ENCODE data around the gene SLC7A14. TPM values are rescaled to one million over a fixed set of nuclear protein-coding genes. Genes with fewer than 3 reads are reported as not detected.

The SLC7A14 gene
- total RNA-seq, 4 donors from 2014 or later = 0.44 TPM; not detected in 3

DNA sequence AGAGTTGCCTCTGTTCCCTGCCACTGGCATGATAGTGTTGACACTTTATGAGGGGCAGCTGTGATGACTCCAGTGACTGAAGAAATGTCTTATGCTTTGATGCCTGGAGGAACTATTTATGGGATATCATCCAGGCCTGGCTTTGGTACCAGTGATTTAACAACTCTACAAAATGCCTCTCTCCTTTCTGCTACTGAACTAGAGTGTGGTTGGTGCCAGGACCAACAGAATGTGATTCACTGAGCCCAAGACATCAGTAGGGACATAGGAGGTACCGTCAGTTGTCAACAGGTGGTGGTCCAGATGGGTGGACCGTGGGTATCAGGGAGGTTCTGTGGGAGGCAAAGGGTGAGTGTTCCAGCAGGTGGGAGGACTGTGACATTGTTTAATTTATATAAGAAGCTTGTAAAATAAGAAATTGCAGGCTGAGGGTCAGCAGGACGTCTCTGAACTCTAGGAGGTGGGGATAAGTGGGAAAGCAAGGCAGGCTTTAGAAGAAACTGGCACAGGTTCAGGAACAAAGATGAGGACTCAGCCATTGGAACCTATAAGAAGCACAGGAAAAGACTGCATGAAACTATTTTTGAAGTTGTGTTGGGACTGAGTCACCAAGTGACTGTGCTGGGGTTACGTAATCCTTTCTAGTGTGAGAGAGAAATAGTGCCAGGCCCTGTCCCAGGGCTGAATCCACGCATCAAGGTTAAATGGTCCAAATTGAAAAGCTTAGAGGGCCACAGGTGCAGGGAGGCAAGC lies 28.5 kb upstream of the SLC7A14 start:
- Histone ChIP-seq H3K9me3 (peaks cover 0 to 14% (median 2%) of the 10 kb centered on the region in 4 donors), H3K4me1 (no peaks in the 10 kb centered on the region), H3K27ac (no peak overlapping the region), H3K36me3 (no peaks in the 10 kb centered on the region), H3K27me3 (no peaks in the 10 kb centered on the region), H3K4me3 (no peak overlapping the region)
- 63 to 65% methylated on average over 5 of the region's 5 CpGs for WGBS, 2 donors
- no peak for TF ChIP-seq EP300 (IDR thresholded peaks at IDR 0.05)
- no peak for TF ChIP-seq POLR2A (IDR thresholded peaks at IDR 0.05)
- TF ChIP-seq, protein P1, sequence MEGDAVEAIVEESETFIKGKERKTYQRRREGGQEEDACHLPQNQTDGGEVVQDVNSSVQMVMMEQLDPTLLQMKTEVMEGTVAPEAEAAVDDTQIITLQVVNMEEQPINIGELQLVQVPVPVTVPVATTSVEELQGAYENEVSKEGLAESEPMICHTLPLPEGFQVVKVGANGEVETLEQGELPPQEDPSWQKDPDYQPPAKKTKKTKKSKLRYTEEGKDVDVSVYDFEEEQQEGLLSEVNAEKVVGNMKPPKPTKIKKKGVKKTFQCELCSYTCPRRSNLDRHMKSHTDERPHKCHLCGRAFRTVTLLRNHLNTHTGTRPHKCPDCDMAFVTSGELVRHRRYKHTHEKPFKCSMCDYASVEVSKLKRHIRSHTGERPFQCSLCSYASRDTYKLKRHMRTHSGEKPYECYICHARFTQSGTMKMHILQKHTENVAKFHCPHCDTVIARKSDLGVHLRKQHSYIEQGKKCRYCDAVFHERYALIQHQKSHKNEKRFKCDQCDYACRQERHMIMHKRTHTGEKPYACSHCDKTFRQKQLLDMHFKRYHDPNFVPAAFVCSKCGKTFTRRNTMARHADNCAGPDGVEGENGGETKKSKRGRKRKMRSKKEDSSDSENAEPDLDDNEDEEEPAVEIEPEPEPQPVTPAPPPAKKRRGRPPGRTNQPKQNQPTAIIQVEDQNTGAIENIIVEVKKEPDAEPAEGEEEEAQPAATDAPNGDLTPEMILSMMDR (IDR thresholded peaks at IDR 0.05) = no peak
- peak in 1 of 2 donors; percentile 32 for DNase-seq (ENCODE audit: low spot score in 2 of 2)

DNA sequence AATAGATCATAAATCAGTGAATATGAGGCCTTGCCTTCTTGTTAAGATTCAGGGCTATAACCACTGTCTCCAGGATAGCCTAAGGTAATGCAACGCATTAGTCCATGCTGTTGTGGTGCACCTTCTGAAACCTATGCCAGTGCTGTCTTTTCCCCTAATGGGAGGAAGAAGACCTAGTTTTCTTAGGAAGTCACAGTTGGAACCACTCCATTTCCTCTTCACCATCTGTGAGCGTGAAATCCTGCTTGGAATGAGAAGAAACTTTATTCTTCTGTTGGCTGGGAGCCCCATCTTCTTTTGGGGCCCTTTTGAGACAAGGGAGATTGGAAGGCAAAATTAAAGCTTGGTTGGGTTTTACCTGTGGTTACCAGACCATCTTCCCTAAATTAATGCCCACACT lies 25.9 kb upstream of the SLC7A14 start:
- Histone ChIP-seq H3K4me3 (no peak overlapping the region), H3K27me3 (no peaks in the 10 kb centered on the region), H3K36me3 (no peaks in the 10 kb centered on the region), H3K4me1 (no peaks in the 10 kb centered on the region), H3K27ac (no peak overlapping the region), H3K9me3 (peaks cover 0 to 9% (median 2%) of the 10 kb centered on the region in 4 donors)
- DNase-seq (ENCODE audit: low spot score in 2 of 2) = no peak
- no peak for TF ChIP-seq EP300 (IDR thresholded peaks at IDR 0.05)
- TF ChIP-seq, protein P1 (IDR thresholded peaks at IDR 0.05) = no peak
- TF ChIP-seq POLR2A (IDR thresholded peaks at IDR 0.05) = no peak
- WGBS, 2 donors = 83 to 91% methylated on average over 2 of the region's 2 CpGs

DNA sequence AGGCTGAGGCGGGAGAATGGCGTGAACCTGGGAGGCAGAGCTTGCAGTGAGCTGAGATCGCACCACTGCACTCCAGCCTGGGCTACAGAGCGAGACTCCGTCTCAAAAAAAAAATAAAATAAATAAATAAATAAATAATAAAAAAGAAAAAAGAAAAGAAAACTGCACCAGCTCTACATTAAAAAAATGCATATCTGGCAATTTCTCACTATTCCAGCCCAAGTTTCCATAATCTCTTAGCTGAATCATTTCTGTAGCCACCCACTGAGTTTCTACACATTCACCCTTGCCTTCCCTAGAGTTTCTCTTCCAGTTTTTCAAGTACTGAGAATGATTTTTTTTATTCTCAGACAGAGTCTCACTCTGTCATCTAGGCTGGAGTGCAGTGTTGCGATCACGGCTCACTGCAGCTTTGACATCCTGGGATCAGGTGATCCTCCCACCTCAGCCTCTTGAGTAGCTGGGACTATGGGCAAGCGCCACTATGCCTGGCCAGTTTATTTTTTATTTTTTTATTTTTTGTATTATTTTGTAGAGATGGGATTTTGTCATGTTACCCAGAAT lies 24.5 kb upstream of the SLC7A14 start:
- TF ChIP-seq, protein P1 (IDR thresholded peaks at IDR 0.05) = no peak
- TF ChIP-seq EP300 (IDR thresholded peaks at IDR 0.05) (no peak), POLR2A (IDR thresholded peaks at IDR 0.05) (no peak)
- H3K36me3 ChIP-seq = no peaks in the 10 kb centered on the region
- H3K27me3 ChIP-seq = no peaks in the 10 kb centered on the region
- no peak overlapping the region for H3K4me3 ChIP-seq
- no peak for DNase-seq (ENCODE audit: low spot score in 2 of 2)
- H3K9me3 ChIP-seq = peaks cover 0 to 1% (median under 1%) of the 10 kb centered on the region in 4 donors
- no peaks in the 10 kb centered on the region for H3K4me1 ChIP-seq
- WGBS, 2 donors = 94 to 95% methylated on average over 8 of the region's 8 CpGs
- no peak overlapping the region for H3K27ac ChIP-seq

DNA sequence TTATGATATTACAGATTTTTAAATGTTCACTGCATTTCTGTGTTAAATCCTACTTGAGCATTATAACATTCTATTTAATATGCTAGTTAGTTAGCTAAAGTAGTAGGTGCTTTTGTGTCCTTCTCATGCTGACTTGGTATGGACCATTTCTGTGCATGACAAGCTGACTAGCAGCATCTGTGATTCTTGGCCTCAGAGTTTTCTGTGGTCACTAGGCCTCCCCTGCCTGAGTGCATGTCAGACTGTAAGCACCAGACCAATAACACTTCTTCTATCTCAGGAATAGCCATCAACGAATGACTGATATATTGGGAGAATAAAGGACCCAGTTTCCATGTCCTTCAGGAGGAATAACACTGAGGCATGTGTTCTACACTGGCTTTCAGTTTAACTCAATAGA lies 22.6 kb upstream of the SLC7A14 start:
- Histone ChIP-seq H3K9me3 (no peaks in the 10 kb centered on the region), H3K27ac (no peak overlapping the region), H3K27me3 (no peaks in the 10 kb centered on the region), H3K4me3 (no peak overlapping the region), H3K4me1 (no peaks in the 10 kb centered on the region), H3K36me3 (no peaks in the 10 kb centered on the region)
- DNase-seq (ENCODE audit: low spot score in 2 of 2) = no peak
- no peak for TF ChIP-seq EP300 (IDR thresholded peaks at IDR 0.05)
- no peak for TF ChIP-seq POLR2A (IDR thresholded peaks at IDR 0.05)
- TF ChIP-seq, protein P1 (IDR thresholded peaks at IDR 0.05) = no peak
- WGBS, 2 donors = 68 to 74% methylated on average over 1 of the region's 1 CpG

DNA sequence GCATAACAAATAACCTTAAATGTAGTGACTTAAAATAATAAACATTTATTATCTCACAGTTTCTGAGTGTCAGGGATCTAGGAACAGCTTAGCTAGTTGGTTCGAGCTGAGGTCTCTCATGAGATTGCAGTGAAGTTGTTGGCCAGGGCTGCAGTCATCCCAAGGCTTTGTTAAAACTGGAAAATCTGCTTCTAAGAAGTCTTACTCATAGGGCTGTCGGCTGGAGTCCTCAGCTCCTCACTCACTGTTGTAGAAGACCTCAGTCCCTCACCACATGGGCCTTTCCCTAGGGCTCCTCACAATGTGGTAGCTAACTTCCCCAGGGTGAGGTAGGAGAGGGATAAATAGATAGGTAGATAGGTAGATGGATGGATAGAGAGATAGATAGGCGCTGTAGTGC lies 20.8 kb upstream of the SLC7A14 start:
- Histone ChIP-seq H3K27me3 (no peaks in the 10 kb centered on the region), H3K4me3 (no peak overlapping the region), H3K9me3 (no peaks in the 10 kb centered on the region), H3K27ac (no peak overlapping the region), H3K4me1 (no peaks in the 10 kb centered on the region), H3K36me3 (no peaks in the 10 kb centered on the region)
- TF ChIP-seq, protein P1 (IDR thresholded peaks at IDR 0.05) = no peak
- TF ChIP-seq EP300 (IDR thresholded peaks at IDR 0.05) (no peak), POLR2A (IDR thresholded peaks at IDR 0.05) (no peak)
- WGBS, 2 donors = 76 to 78% methylated on average over 3 of the region's 3 CpGs
- no peak for DNase-seq (ENCODE audit: low spot score in 2 of 2)

Data from tibial nerve (tissue), 4 donors.